A673 (cell line): ENCODE data around the gene ANKRD13B. TPM values are rescaled to one million over a fixed set of nuclear protein-coding genes. Genes with fewer than 3 reads are reported as not detected.

Source experiments
- BruUV-seq: library from RNA; stranded (reverse); fragments of 400-500 nt; replicated peaks from 2 replicates; lab custom pipeline; 2021; lab: Mats Ljungman, UMichigan
- CTCF ChIA-PET: fragments of 300-600 bp; sonication (Branson Sonifier 250); formaldehyde crosslinking; loops from one replicate; lab custom pipeline; 2022; ENCODE audit warnings: antibody characterized with exemption; lab: Charles Lee
- POLR2A ChIA-PET: fragments of 300-600 bp; sonication (Branson Sonifier 250); formaldehyde crosslinking; loops from one replicate; lab custom pipeline; 2022; ENCODE audit warnings: antibody characterized with exemption; ENCODE audit not compliant: low non-redundant PET; lab: Charles Lee
- DNase-seq: peaks from one replicate; pipeline ENCODE4 v3.0.0-alpha.2; 2015; ENCODE audit warnings: low spot score
- H3K27ac ChIP-seq: fragments of 200-600 bp; sonication (generic); 2 replicates; pipeline ENCODE4 v1.5.1; 2016; ENCODE audit warnings: mixed run types, low read depth, mild to moderate bottlenecking, mixed read lengths, antibody characterized with exemption, low read length; ENCODE audit not compliant: poor library complexity, severe bottlenecking
- H3K27me3 ChIP-seq: fragments of 200-600 bp; sonication (generic); replicated peaks from 2 replicates; pipeline ENCODE4 v1.6.1; 2017; ENCODE audit warnings: mixed run types, low read depth, mild to moderate bottlenecking, mixed read lengths, antibody characterized with exemption, low read length; ENCODE audit not compliant: insufficient read depth, poor library complexity
- H3K36me3 ChIP-seq: fragments of 200-600 bp; sonication (generic); 2 replicates; pipeline ENCODE4 v1.6.1; 2016; ENCODE audit warnings: mixed run types, mild to moderate bottlenecking, mixed read lengths, antibody characterized with exemption, low read length; ENCODE audit not compliant: insufficient read depth, poor library complexity, severe bottlenecking
- H3K4me1 ChIP-seq: fragments of 200-600 bp; sonication (generic); 2 replicates; pipeline ENCODE4 v1.6.1; 2017; ENCODE audit warnings: mixed run types, mild to moderate bottlenecking, mixed read lengths, antibody characterized with exemption, low read length; ENCODE audit not compliant: insufficient read depth, poor library complexity, severe bottlenecking
- H3K4me3 ChIP-seq: fragments of 200-600 bp; sonication (generic); 2 replicates; pipeline ENCODE4 v1.5.1; 2016; ENCODE audit warnings: low read depth, mixed run types, mild to moderate bottlenecking, mixed read lengths, low read length; ENCODE audit not compliant: poor library complexity, severe bottlenecking
- H3K9me3 ChIP-seq: fragments of 200-600 bp; sonication (generic); 2 replicates; pipeline ENCODE4 v1.6.1; 2016; ENCODE audit warnings: mixed run types, low read depth, mild to moderate bottlenecking, mixed read lengths, antibody characterized with exemption, low read length; ENCODE audit not compliant: poor library complexity, severe bottlenecking
- CTCF ChIP-seq: fragments of 300-800, 200-600 bp; sonication (generic); conservative IDR thresholded peaks from 2 replicates; pipeline ENCODE4 v1.5.1; 2017; ENCODE audit warnings: low read depth, mild to moderate bottlenecking, antibody characterized with exemption, low read length, moderate library complexity, mixed read lengths
- EZH2 ChIP-seq: fragments of 200-600 bp; sonication (generic); IDR thresholded peaks from 2 replicates; pipeline ENCODE4 v1.6.1; 2017; ENCODE audit warnings: borderline replicate concordance, low read depth, mild to moderate bottlenecking, mixed read lengths, antibody characterized with exemption, low read length; ENCODE audit not compliant: poor library complexity, severe bottlenecking
- intact Hi-C: fragments of 100-400 bp; cut with micrococcal nuclease; formaldehyde crosslinking; loops from one replicate; pipeline ENCODE4 v1.10.0; 2022; ENCODE audit not compliant: unreplicated experiment
- total RNA-seq: library from RNA; stranded (reverse); gene quantifications from 2 replicates; pipeline ENCODE4 v1.2.3, GENCODE V29; 2021

Gene ANKRD13B
- total RNA-seq, 1 experiment from 2014 or later: 81.5 TPM

- Histone ChIP-seq H3K4me3 (no peak overlapping the region), H3K9me3 (no peaks in the 10 kb centered on the region), H3K27ac (peak overlapping the region; percentile 28), H3K27me3 (no peaks in the 10 kb centered on the region), H3K36me3 (peaks cover 58% of the 10 kb centered on the region), H3K4me1 (peaks cover 22% of the 10 kb centered on the region)
- no peak for DNase-seq
- BruUV-seq: no TSS peak
- TF ChIP-seq EZH2: no peak
- no peak for TF ChIP-seq CTCF
- POLR2A ChIA-PET: interaction anchor here (0.5 kb wide), 1 partner anchor 202 kb away, joined by 3 read pairs; no protein-coding TSS in a partner anchor
- intact Hi-C loops: no loop called here
- CTCF ChIA-PET: interaction anchor here (0.6 kb wide), 1 partner anchor 425 kb away, joined by 4 read pairs; no protein-coding TSS in a partner anchor
These were observed 18.8 kb upstream of the ANKRD13B start for GRCh38 chr17:29573871-29574731.

- Histone ChIP-seq H3K4me1 (peaks cover 16% of the 10 kb centered on the region), H3K36me3 (peaks cover 67% of the 10 kb centered on the region), H3K27ac (no peak overlapping the region), H3K4me3 (no peak overlapping the region), H3K27me3 (no peaks in the 10 kb centered on the region), H3K9me3 (no peaks in the 10 kb centered on the region)
- no peak for TF ChIP-seq CTCF
- no peak for TF ChIP-seq EZH2
- CTCF ChIA-PET: interaction anchor here (0.6 kb wide), 1 partner anchor 426 kb away, joined by 4 read pairs; no protein-coding TSS in a partner anchor
- BruUV-seq: no TSS peak
- DNase-seq: no peak
- intact Hi-C loops: no loop called here
- POLR2A ChIA-PET: no interaction called here
These were observed 18.0 kb upstream of the ANKRD13B start for GRCh38 chr17:29574732-29575510.

- POLR2A ChIA-PET: no interaction called here
These were observed 17.3 kb upstream of the ANKRD13B start for GRCh38 chr17:29575511-29576213.

More at GRCh38 chr17:29575511-29576213, 17.3 kb upstream of the ANKRD13B start:
- no TSS peak for BruUV-seq
- DNase-seq: no peak
- Histone ChIP-seq H3K4me3 (no peak overlapping the region), H3K4me1 (peaks cover 16% of the 10 kb centered on the region), H3K27me3 (no peaks in the 10 kb centered on the region), H3K27ac (peak overlapping the region; percentile 23), H3K9me3 (no peaks in the 10 kb centered on the region), H3K36me3 (peaks cover 72% of the 10 kb centered on the region)
- TF ChIP-seq CTCF: no peak
- no peak for TF ChIP-seq EZH2
- intact Hi-C loops: no loop called here
- CTCF ChIA-PET: interaction anchor here (1.0 kb wide), 1 partner anchor 426 kb away, joined by 3 read pairs; no protein-coding TSS in a partner anchor
